ENCODE measurements around the gene IFNLR1. TPM values are rescaled to one million over a fixed set of nuclear protein-coding genes. Genes with fewer than 3 reads are reported as not detected.

The IFNLR1 gene
- total RNA-seq, 1 donor: not detected

DNA sequence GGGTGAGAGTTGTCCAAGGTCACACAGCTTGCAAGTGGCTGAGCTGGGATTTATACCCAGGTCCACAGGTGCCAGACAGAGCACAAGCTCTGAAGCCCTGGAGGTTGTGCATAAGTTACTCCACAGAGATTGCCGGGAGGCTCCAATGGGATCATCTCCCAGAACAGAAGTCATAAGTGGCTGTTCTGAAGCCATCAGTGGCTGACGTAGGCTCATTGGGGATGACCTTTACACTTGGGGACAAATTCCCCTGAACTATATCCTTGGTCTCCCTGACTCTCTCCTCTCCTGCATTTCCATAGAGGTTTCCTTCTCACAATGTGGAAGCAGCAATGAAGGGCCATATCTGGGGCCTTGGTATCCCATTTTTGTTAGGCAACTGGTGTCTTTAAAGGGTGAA, 37.0 kb upstream of the IFNLR1 start:
- no peak overlapping the region for H3K4me2 ChIP-seq (ENCODE audit: insufficient read depth, low read length)
- no peaks in the 10 kb centered on the region for H3K4me1 ChIP-seq (ENCODE audit: insufficient read depth, low read length)
- no peak overlapping the region for H2AFZ ChIP-seq (ENCODE audit: low read length)
- no peak for DNase-seq (ENCODE audit: insufficient read length, low spot score, missing footprints)
- no peak overlapping the region for H3K27ac ChIP-seq (ENCODE audit: low read depth, low read length)
- H4K20me1 ChIP-seq (ENCODE audit: insufficient read depth, low read length): no peaks in the 10 kb centered on the region
- peaks cover 22% of the 10 kb centered on the region for H3K27me3 ChIP-seq (ENCODE audit: insufficient read depth, low read length)
- no peaks in the 10 kb centered on the region for H3K9me3 ChIP-seq (ENCODE audit: low read depth, low read length)
- no peak overlapping the region for H3K4me3 ChIP-seq (ENCODE audit: insufficient read depth, low read length)
- no peak for TF ChIP-seq CTCF (IDR thresholded peaks at IDR 0.05; ENCODE audit: extremely low read depth, low read depth, low read length)
- H3K79me2 ChIP-seq (ENCODE audit: insufficient read depth, low read length): no peaks in the 10 kb centered on the region
- no peaks in the 10 kb centered on the region for H3K36me3 ChIP-seq (ENCODE audit: insufficient read depth, low read length)

DNA sequence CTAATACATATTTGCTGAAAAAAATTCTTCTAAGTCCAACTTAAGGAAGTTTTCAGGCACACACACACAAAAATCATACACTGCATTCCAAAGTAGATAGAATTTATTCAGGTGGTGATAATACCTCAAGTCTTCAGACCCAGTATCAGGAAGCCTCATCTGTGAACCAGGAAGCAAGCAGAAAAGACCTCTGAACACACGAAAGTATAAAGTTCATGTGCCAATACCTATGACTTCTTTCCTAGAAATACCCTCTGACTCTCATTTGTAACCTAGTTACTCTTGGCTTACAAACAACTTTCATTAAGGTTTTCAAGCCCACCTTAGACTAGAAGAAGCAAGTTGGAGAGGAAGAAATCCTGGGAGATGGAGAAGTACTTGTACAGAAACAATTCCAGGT, 35.7 kb upstream of the IFNLR1 start:
- H4K20me1 ChIP-seq (ENCODE audit: insufficient read depth, low read length): no peaks in the 10 kb centered on the region
- H3K27me3 ChIP-seq (ENCODE audit: insufficient read depth, low read length): peaks cover 23% of the 10 kb centered on the region
- H3K4me3 ChIP-seq (ENCODE audit: insufficient read depth, low read length): no peak overlapping the region
- no peak for DNase-seq (ENCODE audit: insufficient read length, low spot score, missing footprints)
- no peaks in the 10 kb centered on the region for H3K36me3 ChIP-seq (ENCODE audit: insufficient read depth, low read length)
- no peak overlapping the region for H2AFZ ChIP-seq (ENCODE audit: low read length)
- no peaks in the 10 kb centered on the region for H3K4me1 ChIP-seq (ENCODE audit: insufficient read depth, low read length)
- no peaks in the 10 kb centered on the region for H3K79me2 ChIP-seq (ENCODE audit: insufficient read depth, low read length)
- H3K4me2 ChIP-seq (ENCODE audit: insufficient read depth, low read length): no peak overlapping the region
- no peaks in the 10 kb centered on the region for H3K9me3 ChIP-seq (ENCODE audit: low read depth, low read length)
- no peak for TF ChIP-seq CTCF (IDR thresholded peaks at IDR 0.05; ENCODE audit: extremely low read depth, low read depth, low read length)
- no peak overlapping the region for H3K27ac ChIP-seq (ENCODE audit: low read depth, low read length)

- H2AFZ ChIP-seq (ENCODE audit: low read length): no peak overlapping the region
- H3K27ac ChIP-seq (ENCODE audit: low read depth, low read length): no peak overlapping the region
- H3K4me3 ChIP-seq (ENCODE audit: insufficient read depth, low read length): no peak overlapping the region
- no peak overlapping the region for H3K4me2 ChIP-seq (ENCODE audit: insufficient read depth, low read length)
- H3K9me3 ChIP-seq (ENCODE audit: low read depth, low read length): no peaks in the 10 kb centered on the region
- H3K4me1 ChIP-seq (ENCODE audit: insufficient read depth, low read length): no peaks in the 10 kb centered on the region
- H3K79me2 ChIP-seq (ENCODE audit: insufficient read depth, low read length): no peaks in the 10 kb centered on the region
- peaks cover 28% of the 10 kb centered on the region for H3K27me3 ChIP-seq (ENCODE audit: insufficient read depth, low read length)
- no peak for DNase-seq (ENCODE audit: insufficient read length, low spot score, missing footprints)
- no peak for TF ChIP-seq CTCF (IDR thresholded peaks at IDR 0.05; ENCODE audit: extremely low read depth, low read depth, low read length)
- H4K20me1 ChIP-seq (ENCODE audit: insufficient read depth, low read length): no peaks in the 10 kb centered on the region
- H3K36me3 ChIP-seq (ENCODE audit: insufficient read depth, low read length): no peaks in the 10 kb centered on the region
Observed at GRCh38 chr1:24222008-24222605, 35.0 kb upstream of the IFNLR1 start.

- H3K79me2 ChIP-seq (ENCODE audit: insufficient read depth, low read length): no peaks in the 10 kb centered on the region
- H3K4me1 ChIP-seq (ENCODE audit: insufficient read depth, low read length): no peaks in the 10 kb centered on the region
- H3K9me3 ChIP-seq (ENCODE audit: low read depth, low read length): no peaks in the 10 kb centered on the region
- no peaks in the 10 kb centered on the region for H4K20me1 ChIP-seq (ENCODE audit: insufficient read depth, low read length)
- H3K27ac ChIP-seq (ENCODE audit: low read depth, low read length): no peak overlapping the region
- H3K4me2 ChIP-seq (ENCODE audit: insufficient read depth, low read length): no peak overlapping the region
- H3K27me3 ChIP-seq (ENCODE audit: insufficient read depth, low read length): peaks cover 36% of the 10 kb centered on the region
- TF ChIP-seq CTCF (IDR thresholded peaks at IDR 0.05; ENCODE audit: extremely low read depth, low read depth, low read length): no peak
- H3K4me3 ChIP-seq (ENCODE audit: insufficient read depth, low read length): no peak overlapping the region
- DNase-seq (ENCODE audit: insufficient read length, low spot score, missing footprints): no peak
- H2AFZ ChIP-seq (ENCODE audit: low read length): no peak overlapping the region
- H3K36me3 ChIP-seq (ENCODE audit: insufficient read depth, low read length): no peaks in the 10 kb centered on the region
Observed at GRCh38 chr1:24221246-24221645, 34.2 kb upstream of the IFNLR1 start.

All from osteoblast (primary cell).